Measurements from ENCODE around the gene TRIM44.
"Not testable (repeated sequence)": the region's sequence is repeated elsewhere in the genome, so short reads cannot be mapped to it uniquely, and the experiment has no call there.

The TRIM44 gene

GRCh38 chr11:35747668-35748067 is 85.1 kb downstream of the TRIM44 start:
- no peak for FAIRE-seq

DNA sequence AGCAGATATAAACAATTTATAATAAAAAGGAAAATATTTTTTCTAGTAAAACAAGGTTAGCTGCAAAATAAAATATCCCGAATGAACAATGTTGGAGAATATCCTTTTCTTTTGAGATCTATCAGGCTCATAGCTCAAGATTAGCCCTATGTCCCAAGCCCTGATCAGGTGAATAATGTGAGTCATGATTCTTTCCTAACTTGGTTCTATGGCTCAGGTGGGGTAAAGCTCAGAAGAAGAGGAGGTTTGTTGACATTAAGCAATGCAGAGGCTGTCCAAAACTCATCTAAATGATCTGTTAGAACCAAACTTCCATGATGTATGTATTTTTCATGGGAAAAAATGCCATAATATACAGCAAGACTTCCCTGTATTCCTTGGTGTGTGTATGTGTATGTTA is 86.1 kb downstream of the TRIM44 start:
- FAIRE-seq (no peak), DNase-seq (ENCODE audit: insufficient read length, low spot score) (no peak)

More at GRCh38 chr11:35747668-35748067, 85.1 kb downstream of the TRIM44 start:
- DNase-seq (ENCODE audit: insufficient read length, low spot score) = no peak

- DNase-seq (ENCODE audit: insufficient read length, low spot score) (no peak), FAIRE-seq (no peak)
Measured at GRCh38 chr11:35750315-35750714, 87.7 kb downstream of the TRIM44 start.

- DNase-seq (ENCODE audit: insufficient read length, low spot score) (no peak), FAIRE-seq (no peak)
Measured at GRCh38 chr11:35750981-35751663, 88.5 kb downstream of the TRIM44 start.

- no peak for FAIRE-seq
- no peak for DNase-seq (ENCODE audit: insufficient read length, low spot score)
Measured at GRCh38 chr11:35751664-35752061, 89.1 kb downstream of the TRIM44 start.

DNA sequence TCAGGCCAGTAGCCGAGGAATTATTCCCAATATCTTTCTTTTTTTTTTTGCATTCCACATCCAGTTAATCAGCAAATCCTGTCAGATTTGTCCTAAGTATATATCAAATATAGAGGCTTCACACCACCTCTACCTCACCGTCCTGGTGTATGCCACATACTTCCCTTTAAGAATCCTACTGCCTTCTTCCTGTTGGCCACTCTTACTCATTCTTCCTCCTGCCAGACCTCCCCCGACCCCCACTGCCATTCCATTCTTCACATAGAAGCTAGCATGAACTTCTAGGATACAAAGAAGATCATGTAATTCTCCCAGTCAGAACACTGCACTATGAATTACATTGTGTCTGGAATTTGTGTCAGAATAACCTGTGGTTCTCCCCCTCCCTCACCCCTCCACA is 89.5 kb downstream of the TRIM44 start:
- FAIRE-seq = no peak
- no peak for DNase-seq (ENCODE audit: insufficient read length, low spot score)

- not testable (repeated sequence) for FAIRE-seq; DNase-seq (ENCODE audit: insufficient read length, low spot score)
Measured at GRCh38 chr11:35753573-35753972, 91.0 kb downstream of the TRIM44 start.

DNA sequence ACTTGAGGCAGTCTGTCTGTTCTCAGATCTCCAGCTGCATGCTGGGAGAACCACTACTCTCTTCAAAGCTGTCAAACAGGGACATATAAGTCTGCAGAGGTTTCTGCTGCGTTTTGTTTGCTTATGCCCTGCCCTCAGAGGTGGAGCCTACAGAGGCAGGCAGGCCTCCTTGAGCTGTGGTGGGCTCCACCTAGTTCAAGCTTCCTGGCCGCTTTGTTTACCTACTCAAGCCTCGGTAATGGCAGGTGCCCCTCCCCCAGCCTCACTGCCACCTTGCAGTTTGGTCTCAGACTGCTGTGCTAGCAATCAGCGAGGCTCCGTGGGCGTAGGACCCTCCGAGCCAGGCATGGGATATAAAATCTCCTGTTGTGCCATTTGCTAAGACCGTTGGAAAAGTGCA is 97.4 kb downstream of the TRIM44 start:
- DNase-seq (ENCODE audit: insufficient read length, low spot score); FAIRE-seq: not testable (repeated sequence)

DNA sequence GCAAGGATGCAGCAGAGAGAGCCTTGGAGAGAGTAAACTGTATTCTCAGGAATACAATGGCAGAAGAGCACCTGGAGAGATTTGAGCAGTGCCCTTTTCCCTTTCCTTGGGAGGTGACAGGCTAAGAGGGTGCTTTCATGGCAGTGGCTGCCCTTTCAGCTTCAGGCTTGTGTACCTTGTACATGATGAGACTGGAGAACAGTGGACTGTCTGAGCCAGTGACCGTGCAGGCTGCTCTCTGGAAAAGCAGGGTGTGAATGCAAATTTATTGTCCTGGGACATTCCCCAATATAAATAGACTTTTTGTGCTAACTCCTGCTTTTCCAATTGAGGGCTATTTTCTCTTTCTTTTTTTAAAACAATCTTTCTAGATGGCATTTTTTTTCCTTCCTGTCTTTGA is 99.3 kb downstream of the TRIM44 start:
- FAIRE-seq (no peak), DNase-seq (ENCODE audit: insufficient read length, low spot score) (no peak)

GRCh38 chr11:35763301-35763700 is 100.7 kb downstream of the TRIM44 start:
- FAIRE-seq (no peak), DNase-seq (ENCODE audit: insufficient read length, low spot score) (no peak)

- DNase-seq (ENCODE audit: insufficient read length, low spot score) (no peak), FAIRE-seq (no peak)
Measured at GRCh38 chr11:35763765-35764164, 101.2 kb downstream of the TRIM44 start.

- FAIRE-seq (no peak), DNase-seq (ENCODE audit: insufficient read length, low spot score) (no peak)
Measured at GRCh38 chr11:35764417-35764816, 101.8 kb downstream of the TRIM44 start.

GRCh38 chr11:35765211-35765610 is 102.6 kb downstream of the TRIM44 start:
- FAIRE-seq (no peak), DNase-seq (ENCODE audit: insufficient read length, low spot score) (no peak)

GRCh38 chr11:35766651-35767050 is 104.1 kb downstream of the TRIM44 start:
- FAIRE-seq = no peak
- DNase-seq (ENCODE audit: insufficient read length, low spot score) = no peak

GRCh38 chr11:35770425-35770824 is 107.8 kb downstream of the TRIM44 start:
- not testable (repeated sequence) for DNase-seq (ENCODE audit: insufficient read length, low spot score); FAIRE-seq

- FAIRE-seq (no peak), DNase-seq (ENCODE audit: insufficient read length, low spot score) (no peak)
Measured at GRCh38 chr11:35771722-35772121, 109.1 kb downstream of the TRIM44 start.

- not testable (repeated sequence) for FAIRE-seq; DNase-seq (ENCODE audit: insufficient read length, low spot score)
Measured at GRCh38 chr11:35777241-35777640, 114.7 kb downstream of the TRIM44 start.

GRCh38 chr11:35778943-35779342 is 116.4 kb downstream of the TRIM44 start:
- DNase-seq (ENCODE audit: insufficient read length, low spot score); FAIRE-seq: not testable (repeated sequence)

DNA sequence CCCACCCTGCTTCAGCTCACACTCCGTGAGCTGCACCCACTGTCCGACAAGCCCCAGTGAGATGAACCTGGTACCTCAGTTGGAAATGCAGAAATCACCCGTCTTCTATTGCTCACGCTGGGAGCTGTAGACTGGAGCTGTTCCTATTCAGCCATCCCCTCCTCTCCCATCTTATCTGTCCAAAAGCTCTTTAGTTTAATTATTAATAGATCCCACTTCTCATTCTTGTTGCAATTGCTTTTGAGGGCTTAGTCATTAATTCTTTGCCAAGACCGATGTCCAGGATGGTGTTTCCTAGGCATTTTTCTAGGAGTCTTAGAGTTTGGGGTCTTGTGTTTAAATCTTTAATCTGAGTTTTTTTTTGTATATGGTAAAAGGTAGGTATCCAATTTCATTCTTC is 116.8 kb downstream of the TRIM44 start:
- no peak for FAIRE-seq
- DNase-seq (ENCODE audit: insufficient read length, low spot score) = no peak

- FAIRE-seq (no peak), DNase-seq (ENCODE audit: insufficient read length, low spot score) (no peak)
Measured at GRCh38 chr11:35780951-35781860, 118.6 kb downstream of the TRIM44 start.

- DNase-seq (ENCODE audit: insufficient read length, low spot score) (no peak), FAIRE-seq (no peak)
Measured at GRCh38 chr11:35781861-35782470, 119.4 kb downstream of the TRIM44 start.
